ENCODE measurements around the gene MFAP4. TPM values are rescaled to one million over a fixed set of nuclear protein-coding genes. Genes with fewer than 3 reads are reported as not detected.

The MFAP4 gene
- total and polyA plus RNA-seq, 2 experiments from 2014 or later, result 360 to 739 TPM

- TF ChIP-seq EZH2 (IDR thresholded peaks at IDR 0.05; ENCODE audit: borderline replicate concordance) (no peak), EZH2phosphoT487 (IDR thresholded peaks at IDR 0.05; ENCODE audit: low read depth, severe bottlenecking, unreplicated experiment) (no peak), CTCF (IDR thresholded peaks at IDR 0.05; ENCODE audit: poor library complexity) (no peak)
- H3K9me3 ChIP-seq (ENCODE audit: low read depth), result no peaks in the 10 kb centered on the region
- H3K79me2 ChIP-seq, result no peaks in the 10 kb centered on the region
- H3K9me2 ChIP-seq (replicated peaks; ENCODE audit: insufficient read depth), result no peaks in the 10 kb centered on the region
- H3K36me3 ChIP-seq (replicated peaks; ENCODE audit: insufficient read depth, low read depth), result no peaks in the 10 kb centered on the region
- no peak overlapping the region for H3K4me3 ChIP-seq
- WGBS (ENCODE audit: low lambda C conversion rate, missing lambda C conversion rate), result 86% methylated on average over 8 of the region's 8 CpGs
- no peak overlapping the region for H2AFZ ChIP-seq
- no peaks in the 10 kb centered on the region for H3K4me1 ChIP-seq (ENCODE audit: insufficient read depth)
- H3K27me3 ChIP-seq, result no peaks in the 10 kb centered on the region
- no peak overlapping the region for H3K4me2 ChIP-seq
- H3K27ac ChIP-seq, result no peak overlapping the region
- H4K20me1 ChIP-seq (ENCODE audit: insufficient read depth, poor library complexity, severe bottlenecking), result no peaks in the 10 kb centered on the region
- no peak for DNase-seq (ENCODE audit: low spot score)
Observed at GRCh38 chr17:19372866-19373504, 14.0 kb downstream of the MFAP4 start.

DNA sequence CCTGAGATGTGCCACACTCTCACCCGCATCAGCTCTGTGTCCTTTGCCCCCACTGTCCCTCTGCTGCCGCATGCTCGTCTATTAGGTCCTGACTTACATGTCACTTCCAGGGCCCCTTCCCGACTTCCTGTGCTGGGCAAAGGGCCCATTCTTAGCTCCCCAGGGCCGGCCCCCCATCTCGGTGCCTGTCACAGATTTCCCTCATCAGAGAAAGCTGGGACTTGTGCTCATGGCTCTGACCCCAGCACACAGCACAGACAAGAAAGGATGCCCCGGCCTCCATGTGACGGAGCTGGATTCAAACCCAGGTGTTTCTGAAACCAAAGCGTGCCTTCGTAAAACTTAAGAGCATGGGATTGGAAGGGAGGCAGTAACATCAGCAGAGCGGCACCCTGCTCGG lies 14.6 kb downstream of the MFAP4 start:
- Histone ChIP-seq H3K4me3 (no peak overlapping the region), H3K27ac (no peak overlapping the region), H4K20me1 (ENCODE audit: insufficient read depth, poor library complexity, severe bottlenecking) (no peaks in the 10 kb centered on the region), H2AFZ (no peak overlapping the region), H3K9me2 (replicated peaks; ENCODE audit: insufficient read depth) (no peaks in the 10 kb centered on the region), H3K36me3 (replicated peaks; ENCODE audit: insufficient read depth, low read depth) (no peaks in the 10 kb centered on the region), H3K9me3 (ENCODE audit: low read depth) (no peaks in the 10 kb centered on the region), H3K27me3 (no peaks in the 10 kb centered on the region), H3K4me2 (no peak overlapping the region), H3K4me1 (ENCODE audit: insufficient read depth) (no peaks in the 10 kb centered on the region), H3K79me2 (no peaks in the 10 kb centered on the region)
- TF ChIP-seq CTCF (IDR thresholded peaks at IDR 0.05; ENCODE audit: poor library complexity) (no peak), EZH2 (IDR thresholded peaks at IDR 0.05; ENCODE audit: borderline replicate concordance) (no peak), EZH2phosphoT487 (IDR thresholded peaks at IDR 0.05; ENCODE audit: low read depth, severe bottlenecking, unreplicated experiment) (no peak)
- WGBS (ENCODE audit: low lambda C conversion rate, missing lambda C conversion rate), result 94% methylated on average over 12 of the region's 12 CpGs
- DNase-seq (ENCODE audit: low spot score), result no peak

DNA sequence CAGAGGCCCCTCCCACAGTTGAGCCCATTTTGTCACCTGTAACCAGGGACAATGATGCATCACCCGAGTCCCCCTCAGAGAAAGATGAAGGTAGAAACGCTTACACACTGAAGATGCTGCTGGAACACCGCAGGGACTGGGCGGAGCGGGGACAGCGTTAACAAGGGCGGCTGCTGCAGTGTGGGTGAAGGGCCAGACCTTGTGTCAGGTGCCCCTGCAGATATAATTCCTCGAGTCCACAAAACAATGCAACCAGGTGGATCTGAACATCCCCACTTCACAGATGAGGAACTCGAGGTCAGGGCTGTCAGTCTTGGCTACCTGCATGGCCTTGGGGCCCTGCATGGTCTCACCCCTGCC lies 15.0 kb downstream of the MFAP4 start:
- no peaks in the 10 kb centered on the region for H3K79me2 ChIP-seq

More for the DNA sequence above, 15.0 kb downstream of the MFAP4 start:
- no peak overlapping the region for H3K4me2 ChIP-seq
- no peaks in the 10 kb centered on the region for H4K20me1 ChIP-seq (ENCODE audit: insufficient read depth, poor library complexity, severe bottlenecking)
- no peaks in the 10 kb centered on the region for H3K27me3 ChIP-seq
- no peak for DNase-seq (ENCODE audit: low spot score)
- no peak overlapping the region for H2AFZ ChIP-seq
- H3K4me3 ChIP-seq, result no peak overlapping the region
- H3K9me3 ChIP-seq (ENCODE audit: low read depth), result no peaks in the 10 kb centered on the region
- TF ChIP-seq EZH2 (IDR thresholded peaks at IDR 0.05; ENCODE audit: borderline replicate concordance), result no peak
- TF ChIP-seq EZH2phosphoT487 (IDR thresholded peaks at IDR 0.05; ENCODE audit: low read depth, severe bottlenecking, unreplicated experiment), result no peak
- no peak for TF ChIP-seq CTCF (IDR thresholded peaks at IDR 0.05; ENCODE audit: poor library complexity)
- 87% methylated on average over 9 of the region's 9 CpGs for WGBS (ENCODE audit: low lambda C conversion rate, missing lambda C conversion rate)
- H3K4me1 ChIP-seq (ENCODE audit: insufficient read depth), result no peaks in the 10 kb centered on the region
- H3K9me2 ChIP-seq (replicated peaks; ENCODE audit: insufficient read depth), result no peaks in the 10 kb centered on the region
- H3K36me3 ChIP-seq (replicated peaks; ENCODE audit: insufficient read depth, low read depth), result no peaks in the 10 kb centered on the region
- H3K27ac ChIP-seq, result no peak overlapping the region
